ENCODE data around the gene SPEM3.
A peak's percentile ranks its signal among the peaks of the same experiment; 100 is the strongest.

Gene SPEM3

GRCh38 chr17:7475764-7476422 lies 47.2 kb downstream of the SPEM3 start:
- no peak for TF ChIP-seq CTCF (conservative IDR thresholded peaks at IDR 0.05)
- no peak overlapping the region for H3K27ac ChIP-seq

- no peak for TF ChIP-seq CTCF (conservative IDR thresholded peaks at IDR 0.05)
- H3K27ac ChIP-seq: no peak overlapping the region
These were observed 47.8 kb downstream of the SPEM3 start for GRCh38 chr17:7476494-7476893.

- no peak overlapping the region for H3K27ac ChIP-seq
- TF ChIP-seq CTCF (conservative IDR thresholded peaks at IDR 0.05): no peak
These were observed 48.3 kb downstream of the SPEM3 start for GRCh38 chr17:7476951-7477350.

- no peak for TF ChIP-seq CTCF (conservative IDR thresholded peaks at IDR 0.05)
- H3K27ac ChIP-seq: no peak overlapping the region
These were observed 49.0 kb downstream of the SPEM3 start for GRCh38 chr17:7477392-7478275.

GRCh38 chr17:7478276-7479212 lies 49.9 kb downstream of the SPEM3 start:
- H3K27ac ChIP-seq: peak overlapping the region; percentile 87
- TF ChIP-seq CTCF (conservative IDR thresholded peaks at IDR 0.05): no peak

GRCh38 chr17:7479213-7480088 lies 50.8 kb downstream of the SPEM3 start, which contains the start of gene ZBTB4:
TSS of gene ZBTB4 (minus strand) at chr17:7479631. CDS start at chr17:7466801, 12,830 bp downstream.
- peak within 1 kb of the TSS; percentile 87 for H3K27ac ChIP-seq
- no peak for TF ChIP-seq CTCF (conservative IDR thresholded peaks at IDR 0.05)

Data from VCaP (cell line).